ENCODE measurements around the gene OR5K4.
A peak's percentile ranks its signal among the peaks of the same experiment; 100 is the strongest.

Gene OR5K4

DNA sequence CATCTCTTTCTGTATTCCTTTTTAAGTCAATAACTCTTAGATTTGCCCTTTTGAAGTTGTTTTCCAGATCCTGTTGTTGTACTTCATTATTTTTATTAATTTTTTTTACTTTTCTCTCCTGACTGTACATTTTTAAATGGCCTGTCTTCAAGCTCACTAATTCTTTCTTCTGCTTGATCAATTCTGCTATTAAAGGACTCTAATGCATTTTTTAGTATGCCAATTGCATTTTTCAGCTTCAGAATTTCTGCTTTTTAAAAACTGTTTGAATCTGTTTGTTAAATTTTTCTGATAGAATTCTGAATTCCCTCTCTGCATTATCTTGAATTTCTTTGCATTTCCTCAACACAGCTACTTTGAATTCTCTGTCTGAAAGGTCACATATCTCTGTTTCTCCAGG, 5.6 kb downstream of the OR5K4 start:
- H3K27ac ChIP-seq: no peak overlapping the region
- H3K4me3 ChIP-seq (ENCODE audit: low read depth, low read length): no peak overlapping the region
- no peak for TF ChIP-seq CTCF (IDR thresholded peaks at IDR 0.05; ENCODE audit: low read depth, low read length, missing control alignments)
- H3K27me3 ChIP-seq (replicated peaks): no peaks in the 10 kb centered on the region
- no peaks in the 10 kb centered on the region for H3K36me3 ChIP-seq (replicated peaks)
- no peak for DNase-seq
- in situ Hi-C loops (cut with HindIII; ENCODE audit: low pct_ligation_motif_present, low sequenced_read_pairs): no loop called here

- H3K27me3 ChIP-seq (replicated peaks): no peaks in the 10 kb centered on the region
- H3K27ac ChIP-seq: no peak overlapping the region
- in situ Hi-C loops (cut with HindIII; ENCODE audit: low pct_ligation_motif_present, low sequenced_read_pairs): no loop called here
- H3K4me3 ChIP-seq (ENCODE audit: low read depth, low read length): no peak overlapping the region
- H3K36me3 ChIP-seq (replicated peaks): no peaks in the 10 kb centered on the region
- no peak for DNase-seq
- peak; percentile 19 for TF ChIP-seq CTCF (IDR thresholded peaks at IDR 0.05; ENCODE audit: low read depth, low read length, missing control alignments)
Measured at GRCh38 chr3:98359993-98360675, 6.5 kb downstream of the OR5K4 start.

GRCh38 chr3:98360681-98361080, 7.0 kb downstream of the OR5K4 start:
- Histone ChIP-seq H3K27me3 (replicated peaks) (no peaks in the 10 kb centered on the region), H3K36me3 (replicated peaks) (no peaks in the 10 kb centered on the region), H3K27ac (no peak overlapping the region), H3K4me3 (ENCODE audit: low read depth, low read length) (no peak overlapping the region)
- TF ChIP-seq CTCF (IDR thresholded peaks at IDR 0.05; ENCODE audit: low read depth, low read length, missing control alignments): no peak
- no peak for DNase-seq
- in situ Hi-C loops (cut with HindIII; ENCODE audit: low pct_ligation_motif_present, low sequenced_read_pairs): no loop called here

- Histone ChIP-seq H3K4me3 (ENCODE audit: low read depth, low read length) (no peak overlapping the region), H3K27me3 (replicated peaks) (no peaks in the 10 kb centered on the region), H3K36me3 (replicated peaks) (no peaks in the 10 kb centered on the region), H3K27ac (no peak overlapping the region)
- no peak for DNase-seq
- in situ Hi-C loops (cut with HindIII; ENCODE audit: low pct_ligation_motif_present, low sequenced_read_pairs): no loop called here
- no peak for TF ChIP-seq CTCF (IDR thresholded peaks at IDR 0.05; ENCODE audit: low read depth, low read length, missing control alignments)
Measured at GRCh38 chr3:98361289-98361688, 7.6 kb downstream of the OR5K4 start.

- no peak for TF ChIP-seq CTCF (IDR thresholded peaks at IDR 0.05; ENCODE audit: low read depth, low read length, missing control alignments)
- DNase-seq: no peak
- Histone ChIP-seq H3K27me3 (replicated peaks) (no peaks in the 10 kb centered on the region), H3K4me3 (ENCODE audit: low read depth, low read length) (no peak overlapping the region), H3K27ac (no peak overlapping the region), H3K36me3 (replicated peaks) (no peaks in the 10 kb centered on the region)
- in situ Hi-C loops (cut with HindIII; ENCODE audit: low pct_ligation_motif_present, low sequenced_read_pairs): no loop called here
Measured at GRCh38 chr3:98367464-98368246, 14.0 kb downstream of the OR5K4 start.

All from brain microvascular endothelial cell (primary cell).